ENCODE data around the gene ECEL1.

The ECEL1 gene

GRCh38 chr2:232521959-232522622, 34.5 kb upstream of the ECEL1 start:
- DNase-seq = peak; percentile 43

DNA sequence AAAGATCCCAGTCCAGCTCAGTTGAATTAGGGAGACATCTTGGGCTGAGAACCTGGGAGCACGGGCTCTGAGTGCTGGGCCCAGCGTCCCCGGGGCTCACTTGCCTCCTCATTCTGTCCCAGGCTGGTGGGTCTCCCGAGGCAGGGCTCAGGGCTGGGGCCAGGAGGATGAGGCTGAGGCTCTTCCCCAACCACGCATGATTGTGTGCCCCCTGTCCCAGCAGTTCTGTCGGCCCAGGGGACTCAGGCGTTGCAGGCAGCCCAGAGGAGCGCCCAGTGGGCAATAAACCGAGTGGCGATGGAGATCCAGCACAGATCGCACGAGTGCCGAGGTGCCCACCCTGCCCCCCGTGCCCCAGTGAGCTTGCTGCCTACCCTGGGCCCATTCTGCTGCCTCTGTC, 33.5 kb upstream of the ECEL1 start:
- no peak for DNase-seq

- no peak for DNase-seq
Observed at GRCh38 chr2:232520489-232520888, 32.9 kb upstream of the ECEL1 start.

GRCh38 chr2:232519581-232520438, 32.2 kb upstream of the ECEL1 start, which contains the start of gene PRSS56:
TSS of gene PRSS56 (plus strand) at chr2:232520388. CDS start at chr2:232520599, 211 bp downstream.
- DNase-seq = no peak

DNA sequence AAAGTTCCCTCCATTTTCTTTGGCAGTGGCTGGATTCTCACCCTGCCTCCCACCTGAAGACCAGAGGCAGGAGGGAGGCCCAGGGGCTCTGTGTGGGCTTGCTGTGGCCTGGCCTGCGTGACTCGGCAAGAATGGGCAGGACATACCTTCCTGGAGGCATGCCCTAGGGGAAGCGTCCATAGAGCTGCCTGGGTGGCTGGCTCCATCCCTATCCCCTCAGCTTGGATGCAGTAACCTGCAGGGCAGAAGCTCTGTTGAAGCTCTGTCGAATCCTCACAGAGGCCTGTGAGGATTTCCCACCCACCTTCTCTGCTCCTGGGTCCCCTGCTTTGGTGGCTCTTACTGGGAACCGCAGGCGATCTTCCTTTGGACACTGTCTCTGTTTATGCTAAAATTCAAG, 31.2 kb upstream of the ECEL1 start:
- DNase-seq = no peak

DNA sequence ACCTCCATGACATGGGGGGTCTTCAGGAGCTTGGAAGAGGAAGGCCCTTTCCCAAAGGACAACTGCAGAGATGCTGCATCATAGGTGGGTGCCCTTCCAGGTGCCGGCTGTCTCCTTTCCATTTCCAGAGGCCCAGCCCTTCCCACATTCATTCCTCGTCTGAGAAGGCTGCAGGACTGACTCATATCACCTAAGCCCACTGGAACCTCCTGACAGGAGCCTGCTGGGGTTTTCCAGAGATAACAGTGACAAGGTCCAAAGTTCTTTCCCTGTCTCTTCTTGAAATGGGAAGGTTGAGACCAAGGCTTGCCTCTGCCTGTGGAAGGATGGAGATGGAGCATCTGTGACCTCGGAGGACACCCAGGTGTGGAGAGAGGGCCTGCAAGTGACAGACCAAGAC, 28.9 kb upstream of the ECEL1 start:
- no peak for DNase-seq

DNA sequence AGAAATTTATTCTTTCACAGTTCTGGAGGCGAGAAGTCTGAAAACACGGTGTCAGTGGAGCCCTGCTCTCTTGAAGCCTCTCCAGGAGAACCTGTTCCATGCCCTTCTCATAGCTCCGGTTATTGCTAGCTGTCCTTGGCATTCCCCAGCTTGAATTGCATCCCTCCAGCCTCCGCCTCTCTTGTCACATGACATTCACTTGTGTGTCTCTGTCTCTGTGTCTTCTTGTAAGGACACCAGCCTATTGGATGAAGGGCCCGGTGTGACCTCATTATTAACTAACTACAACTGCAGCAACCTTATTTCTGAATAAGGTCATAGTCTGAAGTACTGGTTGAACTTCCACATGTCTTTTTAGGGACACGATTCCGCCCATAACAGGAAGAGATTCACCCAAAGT, 28.0 kb upstream of the ECEL1 start:
- no peak for DNase-seq

DNA sequence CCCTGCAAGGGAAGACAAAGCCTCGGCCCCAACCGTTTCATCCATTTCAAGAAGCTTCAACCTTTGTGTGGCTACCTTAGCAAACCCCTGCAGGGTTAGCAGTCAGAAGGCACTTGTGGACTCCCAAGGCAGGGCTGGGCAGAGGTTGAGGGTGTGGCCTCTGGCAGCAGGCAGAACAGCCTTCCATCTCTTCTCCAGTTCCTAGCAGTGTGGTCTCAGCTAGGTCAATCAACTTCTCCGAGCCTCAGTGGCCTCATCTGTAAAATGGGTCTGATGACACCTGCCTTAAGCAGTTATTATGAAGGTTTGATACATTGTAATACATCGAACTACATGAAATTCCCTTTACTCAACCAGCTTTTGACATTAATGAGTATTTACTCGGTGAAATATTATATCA, 25.7 kb upstream of the ECEL1 start:
- DNase-seq = no peak

GRCh38 chr2:232512602-232513001, 25.0 kb upstream of the ECEL1 start:
- no peak for DNase-seq

- DNase-seq = no peak
Observed at GRCh38 chr2:232511336-232511890, 23.8 kb upstream of the ECEL1 start.

GRCh38 chr2:232508251-232508650, 20.6 kb upstream of the ECEL1 start:
- DNase-seq = no peak

GRCh38 chr2:232506709-232507108, 19.1 kb upstream of the ECEL1 start:
- no peak for DNase-seq

DNA sequence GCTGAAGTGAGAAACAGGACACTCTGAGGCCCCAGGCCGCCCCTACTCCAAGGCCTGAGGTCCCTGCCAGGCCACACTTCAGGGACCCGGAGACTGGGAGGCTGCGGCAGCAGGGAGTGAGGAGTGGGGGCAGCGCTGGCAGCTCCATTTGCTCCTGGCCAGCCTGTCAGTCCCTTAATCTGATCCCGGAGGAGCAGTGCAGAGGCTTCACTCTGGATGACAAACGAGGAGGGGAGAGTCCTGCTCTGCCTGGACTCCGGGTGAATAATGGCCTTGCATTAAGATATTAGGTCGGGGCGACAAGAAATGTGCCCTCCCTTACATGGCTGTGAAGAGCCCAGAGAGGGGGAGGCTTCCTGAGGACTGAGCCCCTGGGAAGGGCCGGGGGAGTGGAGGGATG, 18.2 kb upstream of the ECEL1 start:
- no peak for DNase-seq

GRCh38 chr2:232504438-232504837, 16.8 kb upstream of the ECEL1 start:
- peak; percentile 21 for DNase-seq

GRCh38 chr2:232503809-232504323, 16.2 kb upstream of the ECEL1 start:
- DNase-seq = no peak

- DNase-seq = peak; percentile 24
Observed at GRCh38 chr2:232502911-232503808, 15.5 kb upstream of the ECEL1 start.

- DNase-seq = no peak
Observed at GRCh38 chr2:232502511-232502910, 14.9 kb upstream of the ECEL1 start.

- DNase-seq = no peak
Observed at GRCh38 chr2:232501794-232502390, 14.3 kb upstream of the ECEL1 start.

DNA sequence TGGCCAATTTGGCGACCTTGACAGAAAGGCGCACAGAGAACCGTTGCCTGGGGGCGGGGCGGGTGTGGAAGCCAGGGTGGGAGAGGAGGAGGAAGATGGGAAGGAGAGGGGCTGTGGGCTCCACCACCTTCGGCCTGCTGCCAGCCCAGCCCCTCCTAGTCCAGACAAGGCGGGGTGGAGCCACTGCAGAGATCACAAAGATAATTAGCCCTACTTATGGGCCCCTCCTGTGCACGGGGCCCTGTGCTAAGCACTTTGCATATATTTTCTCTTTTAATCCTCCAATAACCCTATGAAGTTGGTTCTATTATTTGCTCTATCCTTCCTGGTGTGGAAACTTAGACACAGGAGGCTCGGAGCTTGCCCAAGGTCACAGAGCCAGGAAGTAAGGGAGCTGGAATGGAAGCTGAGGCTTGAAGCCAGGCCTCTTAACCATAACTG, 13.7 kb upstream of the ECEL1 start:
- DNase-seq = no peak

GRCh38 chr2:232498452-232498851, 10.8 kb upstream of the ECEL1 start:
- no peak for DNase-seq

DNA sequence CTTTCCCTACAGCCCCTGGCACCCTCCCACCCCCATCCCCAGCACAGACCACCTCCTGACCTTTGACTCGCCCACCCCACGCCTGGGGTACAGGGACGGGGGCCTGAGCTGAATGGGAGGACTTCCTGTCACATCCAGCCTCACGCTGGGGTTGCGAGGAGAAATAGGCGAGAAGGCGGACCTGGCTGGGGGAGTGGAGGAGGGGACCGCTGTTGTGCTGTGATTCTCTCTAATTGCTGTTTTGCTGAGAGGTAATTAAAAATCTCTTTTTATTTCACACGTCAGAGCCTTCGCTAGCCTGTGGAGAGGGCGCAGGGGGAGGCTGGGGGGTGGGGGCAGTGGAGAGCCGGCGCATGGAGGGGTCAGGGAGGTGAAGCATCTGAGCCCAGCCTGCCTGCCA, 9.7 kb upstream of the ECEL1 start:
- no peak for DNase-seq
